Fibroblast of the conjunctiva (primary cell): ENCODE data around the gene PARVB.

Experiments used
- DNase-seq: peaks from one replicate; pipeline ENCODE4 v3.0.0-alpha.2; 2010; ENCODE audit warnings: low read depth

Gene PARVB

GRCh38 chr22:44089717-44090570 is 65.8 kb downstream of the PARVB start:
- no peak for DNase-seq

- no peak for DNase-seq
These were observed 66.4 kb downstream of the PARVB start for GRCh38 chr22:44090571-44090905.

DNA sequence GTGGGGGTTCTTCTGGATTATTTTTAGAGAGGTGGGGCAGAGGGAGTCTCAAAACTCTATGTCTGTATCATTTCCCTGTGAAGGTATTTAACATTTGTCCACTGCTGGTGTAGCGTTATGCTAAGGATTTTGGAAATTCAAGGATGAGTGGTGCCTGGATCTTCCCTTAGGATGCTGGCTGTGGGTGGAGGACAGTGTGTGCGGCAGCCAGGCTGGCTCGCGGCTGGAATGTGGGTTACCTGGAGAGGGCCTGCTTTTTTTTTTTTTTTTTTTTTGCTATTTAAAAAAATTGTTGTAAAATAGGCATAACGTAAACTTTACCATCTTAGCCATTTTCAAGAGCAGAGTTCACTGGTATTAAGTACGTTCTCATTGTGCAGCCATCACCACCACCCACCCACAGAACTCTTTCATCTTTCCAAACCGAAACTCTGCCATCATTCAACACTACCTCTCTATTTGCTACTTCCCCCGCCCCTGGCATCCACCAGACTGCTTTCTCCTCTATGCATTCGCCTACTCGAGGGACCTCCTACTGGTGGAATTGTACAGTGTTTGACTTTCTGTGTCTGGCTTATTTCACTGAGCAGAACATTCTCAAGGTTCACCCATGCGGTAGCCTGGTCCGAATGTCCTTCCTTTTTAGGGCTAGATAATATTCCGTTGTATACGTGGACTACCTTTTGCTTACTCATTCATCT is 67.1 kb downstream of the PARVB start:
- no peak for DNase-seq

DNA sequence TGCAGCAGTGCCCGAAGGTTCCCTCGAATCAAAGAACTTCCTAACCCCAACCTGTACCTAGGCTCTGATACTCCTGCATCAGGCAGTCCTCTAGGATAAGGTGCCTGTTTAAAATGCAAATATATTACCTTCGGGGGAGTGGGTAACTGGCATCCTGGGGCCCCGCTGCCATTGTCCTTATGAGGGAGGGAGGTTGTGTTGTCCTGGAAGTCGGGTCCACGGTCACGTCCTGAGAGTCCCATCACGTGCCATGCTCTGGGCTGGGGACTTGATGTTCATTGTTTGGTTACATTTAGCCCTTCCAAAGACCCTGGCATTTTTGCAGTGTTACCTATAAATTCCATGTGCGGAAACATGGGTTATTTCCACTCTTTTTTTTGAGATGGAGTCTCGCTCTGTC is 67.6 kb downstream of the PARVB start:
- DNase-seq: no peak

GRCh38 chr22:44092636-44093220 is 68.6 kb downstream of the PARVB start:
- DNase-seq: no peak

DNA sequence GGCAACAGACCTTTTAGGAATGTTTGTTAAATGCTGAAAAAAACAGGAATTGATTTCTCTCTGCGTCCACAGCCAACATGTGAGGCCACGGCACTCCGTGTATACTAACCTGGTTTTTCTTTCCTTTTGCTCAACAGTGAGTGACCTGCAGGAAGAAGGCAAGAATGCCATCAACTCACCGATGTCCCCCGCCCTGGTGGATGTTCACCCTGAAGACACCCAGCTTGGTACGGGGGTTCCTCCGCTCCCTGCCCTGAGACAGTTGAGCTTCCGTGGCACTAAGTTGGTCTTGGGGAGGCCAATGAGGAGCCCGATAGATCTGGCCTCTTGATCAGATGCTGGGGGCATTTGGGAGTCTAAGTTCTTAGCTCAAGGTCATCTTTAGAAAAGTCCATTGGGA is 69.7 kb downstream of the PARVB start:
- no peak for DNase-seq

DNA sequence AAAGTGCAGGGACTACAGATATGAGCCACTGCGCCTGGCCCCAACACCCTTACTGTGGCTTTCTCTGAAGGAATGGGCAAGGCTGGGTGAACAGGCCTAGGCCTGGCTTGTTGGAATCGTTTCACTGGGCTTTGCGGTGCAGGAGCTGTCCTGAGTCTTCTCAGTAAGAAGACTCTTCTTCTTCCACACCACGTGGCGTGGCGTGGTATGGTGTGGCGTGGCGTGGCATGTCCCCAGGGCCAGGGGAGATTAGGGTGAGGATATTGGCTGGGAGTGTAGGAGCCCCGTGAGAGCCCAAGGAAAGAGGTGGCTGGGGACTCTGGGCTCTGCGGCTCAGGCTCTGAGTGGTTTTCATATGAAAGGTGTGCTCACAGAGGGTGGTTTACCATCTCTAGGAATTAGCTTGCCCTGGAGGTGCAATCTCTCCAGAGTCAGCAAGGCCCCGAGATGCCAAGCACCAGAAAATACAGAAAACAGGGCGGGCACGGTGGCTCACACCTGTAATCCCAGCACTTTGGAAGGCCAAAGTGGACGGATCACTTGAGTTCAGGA is 70.7 kb downstream of the PARVB start:
- no peak for DNase-seq

DNA sequence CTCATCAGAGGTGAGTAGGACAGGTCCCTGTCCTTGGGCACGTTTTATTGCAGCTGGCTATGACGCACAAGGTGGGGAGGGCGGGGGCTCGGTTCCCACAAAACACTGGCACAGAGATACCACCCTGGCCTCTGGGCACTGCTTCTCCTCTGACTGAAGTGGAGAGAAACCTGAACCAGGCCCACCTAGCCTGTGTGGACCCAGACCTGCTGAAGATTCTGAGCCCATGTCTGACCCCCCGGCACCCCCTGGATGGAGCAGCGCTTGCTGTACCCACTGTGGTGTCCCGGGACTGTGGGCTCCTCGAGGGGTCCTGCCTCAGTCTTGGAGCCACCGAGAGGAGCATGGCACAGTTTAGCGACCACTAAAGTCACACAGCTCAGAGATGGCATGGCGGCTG is 72.6 kb downstream of the PARVB start:
- DNase-seq: no peak

DNA sequence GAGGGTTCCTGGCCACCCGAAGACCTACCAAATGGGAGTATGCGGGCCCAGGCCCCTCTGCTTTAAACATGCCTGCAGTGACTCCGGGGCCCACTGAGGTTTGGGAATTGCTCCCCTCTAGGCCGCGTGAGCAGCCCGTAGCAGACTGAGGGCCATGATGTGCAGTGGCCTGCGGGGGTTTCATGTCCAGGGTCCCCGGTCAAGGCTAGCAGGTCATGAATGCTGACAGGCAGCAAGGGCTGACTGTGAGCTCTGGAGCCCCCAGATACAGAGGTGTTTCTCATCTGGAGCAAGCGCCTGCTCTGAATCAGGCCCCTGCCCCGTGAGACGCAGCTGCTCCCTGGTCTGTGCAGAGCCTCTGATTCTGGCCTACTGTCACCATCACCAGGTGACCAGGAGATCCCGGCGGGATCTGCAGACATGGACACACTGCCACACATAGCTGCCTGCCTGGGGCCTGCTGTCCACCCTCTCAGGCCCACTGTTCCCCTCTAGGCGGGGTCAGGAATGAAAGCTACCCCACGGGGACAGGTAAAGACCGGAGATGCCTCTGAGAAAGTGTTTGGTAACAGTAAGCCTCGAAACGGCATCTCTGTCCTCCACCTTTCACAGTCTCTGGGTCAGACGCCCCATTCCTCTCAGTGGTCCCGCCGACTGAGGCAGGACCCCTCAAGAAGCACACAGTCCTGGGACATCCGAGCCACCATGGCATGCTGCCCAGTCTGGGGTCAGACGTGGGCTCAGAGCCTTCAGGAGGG is 73.3 kb downstream of the PARVB start:
- DNase-seq: no peak

DNA sequence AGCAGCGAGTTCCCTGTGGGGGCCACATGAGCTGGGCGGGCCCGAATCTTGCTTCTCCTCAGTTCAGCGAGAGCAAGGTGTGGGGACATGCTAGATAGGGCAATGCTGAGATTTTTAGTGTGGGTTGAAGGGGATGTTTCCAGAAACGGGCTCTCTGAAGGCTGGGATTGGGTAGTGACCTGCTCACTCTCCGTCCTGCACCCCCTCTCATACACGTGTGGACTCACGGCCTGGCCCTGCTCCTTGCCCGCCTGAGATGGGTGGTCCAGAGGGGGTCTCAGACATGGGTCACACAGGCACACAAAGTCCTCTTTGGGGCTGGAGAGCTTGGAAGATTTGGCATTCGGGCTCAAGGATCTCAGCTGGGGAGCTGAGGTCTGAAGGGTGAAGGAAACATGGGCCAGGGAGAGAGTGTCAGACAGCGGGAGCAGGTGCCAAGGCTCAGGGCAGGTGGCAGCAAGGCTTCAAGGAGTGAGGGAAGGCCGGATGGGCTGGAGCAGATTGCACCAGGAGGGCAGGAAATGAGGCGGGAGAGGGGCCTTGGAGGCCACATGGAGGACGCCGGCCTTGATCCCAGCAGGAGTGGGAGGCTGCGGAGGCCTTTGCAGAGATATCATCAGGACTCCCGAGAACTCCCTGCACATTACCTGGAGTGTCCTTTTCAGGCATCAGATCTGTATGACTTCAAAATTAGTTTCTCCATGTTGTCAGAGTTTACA is 74.1 kb downstream of the PARVB start:
- no peak for DNase-seq

DNA sequence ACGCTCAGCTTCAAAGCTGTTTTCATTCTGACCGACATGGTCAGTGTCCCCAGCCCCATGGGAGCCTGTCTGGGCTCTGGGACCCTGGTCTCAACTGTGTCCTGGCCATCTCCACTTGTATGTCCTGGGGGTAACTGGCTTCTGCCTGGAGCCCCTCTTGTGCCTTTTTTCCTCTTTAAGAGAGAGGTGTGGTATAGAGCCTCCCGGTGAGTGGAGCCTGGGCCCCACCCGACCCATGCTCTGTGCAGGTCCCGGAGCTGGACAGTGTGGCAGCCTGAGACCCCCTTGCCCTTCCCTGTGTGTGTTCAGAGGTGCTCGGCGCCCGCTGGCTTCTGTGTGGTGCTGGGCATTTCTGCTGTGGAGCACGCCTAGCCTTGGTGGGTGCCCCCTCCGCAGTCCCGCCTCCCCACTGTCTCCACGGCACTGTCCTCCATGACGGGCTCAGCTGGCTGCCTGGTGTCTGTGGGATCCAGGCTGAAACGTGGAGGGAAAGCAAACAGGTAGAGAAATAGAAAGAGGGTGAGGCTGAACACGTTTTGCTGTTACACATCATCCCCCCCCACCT is 74.9 kb downstream of the PARVB start:
- DNase-seq: no peak

- DNase-seq: no peak
These were observed 75.6 kb downstream of the PARVB start for GRCh38 chr22:44099696-44100095.

DNA sequence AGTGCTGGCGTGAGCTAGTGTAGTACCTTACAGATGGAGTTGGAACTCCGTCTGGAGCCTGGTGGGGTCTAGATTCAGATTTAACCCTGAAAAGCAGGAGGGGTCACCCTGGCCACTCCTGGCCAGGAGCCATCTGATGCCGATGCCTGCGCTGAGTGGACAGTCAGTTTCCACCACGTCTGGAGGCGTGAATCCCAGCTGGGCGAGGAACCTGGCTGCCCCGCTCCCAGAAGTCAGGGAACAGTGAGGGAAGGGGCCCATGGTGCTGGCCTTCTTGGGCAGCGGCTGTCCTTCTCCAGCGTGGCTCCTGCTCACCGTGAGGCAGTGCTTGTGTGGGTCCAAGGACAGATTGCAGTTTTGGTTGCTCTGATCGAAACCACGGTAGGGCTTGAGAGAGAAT is 76.3 kb downstream of the PARVB start:
- DNase-seq: no peak

DNA sequence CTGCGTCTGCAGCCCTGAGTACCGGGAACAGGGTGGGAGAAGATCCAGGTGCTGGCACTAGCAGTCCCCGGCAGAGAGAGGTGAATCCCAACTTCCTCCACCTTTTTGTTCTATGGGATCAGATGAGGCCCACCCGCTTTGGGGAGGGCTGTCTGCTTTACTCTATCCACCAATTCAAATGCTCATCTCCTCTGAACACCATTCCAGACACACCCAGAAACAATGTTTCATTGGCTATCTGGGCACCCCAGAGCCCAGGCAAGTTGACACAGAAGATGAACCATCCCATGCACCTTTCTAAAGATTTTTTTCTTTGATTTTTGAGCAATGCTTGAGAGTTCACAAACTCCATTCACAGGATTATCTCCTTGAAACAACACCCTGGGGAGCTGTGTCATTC is 78.0 kb downstream of the PARVB start:
- no peak for DNase-seq

GRCh38 chr22:44102856-44103255 is 78.8 kb downstream of the PARVB start:
- no peak for DNase-seq

DNA sequence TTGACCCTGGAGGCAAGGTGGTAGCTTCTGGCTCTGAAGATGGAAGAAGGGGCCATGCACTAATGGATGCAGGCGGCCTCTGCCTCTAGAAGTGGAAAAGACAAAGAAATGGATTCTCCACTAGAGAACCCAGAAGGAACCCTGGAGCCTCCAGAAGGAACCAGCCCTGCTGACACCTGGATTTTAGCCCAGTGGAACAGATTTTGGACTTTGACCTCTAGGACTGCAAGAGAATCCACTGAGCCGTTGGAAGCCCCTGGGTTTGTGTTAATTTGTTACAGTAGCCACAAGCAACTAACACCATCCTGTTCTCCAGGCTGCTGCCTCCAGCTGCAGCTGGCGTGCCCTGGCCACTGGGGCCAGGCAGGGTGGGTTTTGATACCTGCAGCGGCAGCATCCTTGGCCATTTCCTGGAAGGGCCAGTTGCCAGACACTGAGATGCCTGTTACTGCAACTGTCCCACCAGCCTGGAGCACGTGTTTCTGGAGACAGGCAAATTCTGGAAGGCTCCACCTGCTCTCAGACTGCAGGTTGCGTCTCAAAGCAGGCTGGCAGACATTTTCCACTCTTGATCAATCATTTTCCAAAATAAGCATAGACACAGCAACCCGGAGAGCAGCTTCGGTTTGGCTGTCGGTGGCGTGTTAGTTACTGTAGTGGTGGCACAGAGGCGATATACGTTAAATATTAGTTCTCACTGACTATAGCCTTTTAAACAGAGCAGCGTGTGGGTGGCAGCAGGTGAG is 79.8 kb downstream of the PARVB start:
- no peak for DNase-seq

- no peak for DNase-seq
These were observed 83.2 kb downstream of the PARVB start for GRCh38 chr22:44107340-44107739.

GRCh38 chr22:44108076-44108475 is 84.0 kb downstream of the PARVB start:
- no peak for DNase-seq

DNA sequence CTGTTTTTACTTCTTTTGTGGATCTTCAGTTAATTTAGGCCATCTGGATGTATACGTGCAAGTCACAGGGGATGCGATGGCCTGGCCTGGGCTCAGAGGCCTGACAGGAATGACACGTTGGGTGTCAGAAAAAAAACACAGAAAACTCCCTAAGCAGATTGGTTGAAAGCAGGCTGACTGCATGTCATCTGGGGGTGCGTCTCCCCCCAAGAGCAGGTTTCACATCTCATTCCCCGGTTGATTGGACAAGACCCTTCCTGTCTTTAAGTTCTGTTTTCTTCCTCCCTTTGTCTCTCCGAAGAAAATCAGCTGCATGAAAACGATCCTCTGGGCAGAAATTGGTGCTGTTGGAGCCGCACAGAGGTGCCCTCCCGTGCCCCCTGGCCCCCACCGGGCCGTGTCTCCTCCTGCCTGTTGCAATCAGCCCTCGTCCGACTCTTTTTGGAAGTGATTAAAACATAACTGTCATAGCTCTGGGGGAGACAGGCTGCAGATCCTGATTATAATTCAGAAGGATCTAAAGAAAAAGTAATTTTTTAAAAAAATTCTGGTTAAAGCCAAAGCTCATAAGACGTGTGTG is 84.8 kb downstream of the PARVB start:
- DNase-seq: no peak

- DNase-seq: no peak
These were observed 85.3 kb downstream of the PARVB start for GRCh38 chr22:44109416-44109815.
